Measurements from ENCODE around the gene CCNQ. TPM values are rescaled to one million over a fixed set of nuclear protein-coding genes. Genes with fewer than 3 reads are reported as not detected.

CCNQ gene
- total RNA-seq, 1 experiment from 2014 or later, result 20.3 TPM

GRCh38 chrX:153633048-153633447, 34.1 kb upstream of the CCNQ start:
- ATAC-seq, result no peak

GRCh38 chrX:153632595-153632946, 33.6 kb upstream of the CCNQ start:
- TF ChIP-seq TCF7L2 (IDR thresholded peaks at IDR 0.05; ENCODE audit: borderline replicate concordance, extremely low read depth, insufficient read depth, insufficient read length) (no peak), CEBPB (IDR thresholded peaks at IDR 0.05; ENCODE audit: low read depth) (no peak), EZH2 (IDR thresholded peaks at IDR 0.05) (no peak), CBX3 (IDR thresholded peaks at IDR 0.05; ENCODE audit: low read depth) (no peak), FOSL1 (IDR thresholded peaks at IDR 0.05; ENCODE audit: low read depth) (no peak)
- ChIA-PET CTCF (no interaction called here), POLR2A (no interaction called here), RAD21 (ENCODE audit: low non-redundant PET in 1 of 2, low total read pairs in 2 of 2, uncharacterized antibody in 2 of 2, unreplicated experiment in 2 of 2) (no interaction called here)
- no TSS peak for BruUV-seq (replicated peaks)
- no peaks in the 10 kb centered on the region for H4K20me1 ChIP-seq (ENCODE audit: insufficient read depth)
- H3K27ac ChIP-seq (ENCODE audit: low read depth, low read length), result no peak overlapping the region
- no peaks in the 10 kb centered on the region for H3K9me2 ChIP-seq (ENCODE audit: insufficient read depth)
- ATAC-seq, result no peak
- H3K4me3 ChIP-seq (replicated peaks in 1 of 2; ENCODE audit: low read depth in 1 of 2, low read length in 2 of 2), result no peak overlapping the region
- intact Hi-C loops (cut with micrococcal nuclease), result no loop called here
- no peaks in the 10 kb centered on the region for H3K27me3 ChIP-seq (ENCODE audit: insufficient read depth, low read length)
- H3K79me2 ChIP-seq (ENCODE audit: insufficient read depth, low read length), result no peaks in the 10 kb centered on the region
- H3K9ac ChIP-seq (ENCODE audit: low read length), result no peak overlapping the region
- H3K36me3 ChIP-seq (ENCODE audit: control insufficient read depth in 1 of 2, insufficient read depth in 2 of 2, low read length in 2 of 2), result no peaks in the 10 kb centered on the region
- no peak for DNase-seq (ENCODE audit: low read depth, low spot score)
- H2AFZ ChIP-seq (ENCODE audit: low read depth, low read length, poor library complexity, severe bottlenecking), result no peak overlapping the region
- H3K9me3 ChIP-seq (ENCODE audit: control insufficient read depth in 1 of 2, insufficient read depth in 1 of 2, low read depth in 1 of 2, low read length in 2 of 2), result no peaks in the 10 kb centered on the region
- no peak overlapping the region for H3K4me2 ChIP-seq (ENCODE audit: low read length)
- H3K4me1 ChIP-seq (ENCODE audit: control insufficient read depth in 1 of 2, insufficient read depth in 2 of 2, low read length in 2 of 2), result no peaks in the 10 kb centered on the region

More at GRCh38 chrX:153633048-153633447, 34.1 kb upstream of the CCNQ start:
- ChIA-PET CTCF (no interaction called here), RAD21 (ENCODE audit: low non-redundant PET in 1 of 2, low total read pairs in 2 of 2, uncharacterized antibody in 2 of 2, unreplicated experiment in 2 of 2) (no interaction called here), POLR2A (no interaction called here)
- Histone ChIP-seq H3K9me3 (ENCODE audit: control insufficient read depth in 1 of 2, insufficient read depth in 1 of 2, low read depth in 1 of 2, low read length in 2 of 2) (no peaks in the 10 kb centered on the region), H3K27ac (ENCODE audit: low read depth, low read length) (no peak overlapping the region), H4K20me1 (ENCODE audit: insufficient read depth) (no peaks in the 10 kb centered on the region), H3K4me3 (replicated peaks in 1 of 2; ENCODE audit: low read depth in 1 of 2, low read length in 2 of 2) (no peak overlapping the region), H3K36me3 (ENCODE audit: control insufficient read depth in 1 of 2, insufficient read depth in 2 of 2, low read length in 2 of 2) (no peaks in the 10 kb centered on the region), H3K79me2 (ENCODE audit: insufficient read depth, low read length) (no peaks in the 10 kb centered on the region), H3K9me2 (ENCODE audit: insufficient read depth) (no peaks in the 10 kb centered on the region), H3K9ac (ENCODE audit: low read length) (no peak overlapping the region), H3K4me1 (ENCODE audit: control insufficient read depth in 1 of 2, insufficient read depth in 2 of 2, low read length in 2 of 2) (no peaks in the 10 kb centered on the region), H3K27me3 (ENCODE audit: insufficient read depth, low read length) (no peaks in the 10 kb centered on the region), H2AFZ (ENCODE audit: low read depth, low read length, poor library complexity, severe bottlenecking) (no peak overlapping the region), H3K4me2 (ENCODE audit: low read length) (no peak overlapping the region)
- intact Hi-C loops (cut with micrococcal nuclease), result no loop called here
- no peak for TF ChIP-seq SIN3A (IDR thresholded peaks at IDR 0.05; ENCODE audit: low read depth)
- BruUV-seq (replicated peaks), result no TSS peak
- DNase-seq (ENCODE audit: low read depth, low spot score), result no peak
